GM21576 (cell line): ENCODE measurements around the gene KIAA1671.

Experiments
- ATAC-seq: cut with Tn5 transposase; IDR thresholded peaks from one replicate; pipeline ENCODE4 v1.9.1; 2021; ENCODE audit warnings: mild to moderate bottlenecking, moderate library complexity; ENCODE audit not compliant: unreplicated experiment

KIAA1671 gene

GRCh38 chr22:25134451-25134850, 181.9 kb downstream of the KIAA1671 start:
- ATAC-seq, result no peak

- no peak for ATAC-seq
Observed at GRCh38 chr22:25136953-25137576, 184.5 kb downstream of the KIAA1671 start.

- ATAC-seq, result no peak
Observed at GRCh38 chr22:25137577-25138525, 185.3 kb downstream of the KIAA1671 start.

GRCh38 chr22:25139062-25139461, 186.5 kb downstream of the KIAA1671 start:
- no peak for ATAC-seq

GRCh38 chr22:25142102-25142501, 189.6 kb downstream of the KIAA1671 start:
- ATAC-seq, result no peak

GRCh38 chr22:25143156-25144076, 190.9 kb downstream of the KIAA1671 start:
- no peak for ATAC-seq

GRCh38 chr22:25144522-25144921, 192.0 kb downstream of the KIAA1671 start:
- ATAC-seq, result no peak

- ATAC-seq, result no peak
Observed at GRCh38 chr22:25146307-25146706, 193.8 kb downstream of the KIAA1671 start.

GRCh38 chr22:25146906-25147641, 194.6 kb downstream of the KIAA1671 start:
- no peak for ATAC-seq

- ATAC-seq, result no peak
Observed at GRCh38 chr22:25147642-25147928, 195.1 kb downstream of the KIAA1671 start.

GRCh38 chr22:25148149-25148691, 195.7 kb downstream of the KIAA1671 start:
- ATAC-seq, result no peak

GRCh38 chr22:25149014-25149413, 196.5 kb downstream of the KIAA1671 start:
- ATAC-seq, result no peak

GRCh38 chr22:25153961-25154666, 201.6 kb downstream of the KIAA1671 start:
- ATAC-seq, result no peak

GRCh38 chr22:25154667-25154999, 202.1 kb downstream of the KIAA1671 start:
- no peak for ATAC-seq

GRCh38 chr22:25156736-25157135, 204.2 kb downstream of the KIAA1671 start:
- no peak for ATAC-seq

- ATAC-seq, result no peak
Observed at GRCh38 chr22:25159028-25159427, 206.5 kb downstream of the KIAA1671 start.

GRCh38 chr22:25160120-25160996, 207.8 kb downstream of the KIAA1671 start:
- ATAC-seq, result no peak

GRCh38 chr22:25161017-25161915, 208.8 kb downstream of the KIAA1671 start:
- no peak for ATAC-seq
